H9 (cell line): ENCODE results near the gene CCDC63. TPM values are rescaled to one million over a fixed set of nuclear protein-coding genes. Genes with fewer than 3 reads are reported as not detected.

ENCODE experiments used
- DNase-seq: peaks from one replicate; pipeline ENCODE4 v3.0.0-alpha.2; 2017
- H2AFZ ChIP-seq: one replicate; pipeline ENCODE4 v1.6.1; 2013; ENCODE audit warnings: mild to moderate bottlenecking, low read length, control low read depth, moderate library complexity
- H2AK5ac ChIP-seq: 2 replicates; pipeline ENCODE4 v1.6.1; 2013; ENCODE audit warnings: low read length, control low read depth, mixed read lengths; ENCODE audit not compliant: insufficient read length
- H2BK120ac ChIP-seq: one replicate; pipeline ENCODE4 v1.6.1; 2013; ENCODE audit warnings: low read depth, mild to moderate bottlenecking, low read length, control low read depth, inconsistent platforms; ENCODE audit not compliant: poor library complexity, severe bottlenecking
- H2BK12ac ChIP-seq: 2 replicates; pipeline ENCODE4 v1.6.1; 2013; ENCODE audit warnings: low read length, control low read depth, mixed read lengths, low read depth; ENCODE audit not compliant: insufficient read length
- H2BK15ac ChIP-seq: 2 replicates; pipeline ENCODE4 v1.6.1; 2013; ENCODE audit warnings: low read depth, low read length, control low read depth
- H2BK20ac ChIP-seq: one replicate; pipeline ENCODE4 v1.6.1; 2013; ENCODE audit warnings: low read depth, mild to moderate bottlenecking, low read length, control low read depth, inconsistent platforms; ENCODE audit not compliant: poor library complexity, severe bottlenecking
- H2BK5ac ChIP-seq: 2 replicates; pipeline ENCODE4 v1.6.1; 2013; ENCODE audit warnings: low read length, control low read depth, mixed read lengths; ENCODE audit not compliant: insufficient read length
- H3K14ac ChIP-seq: 2 replicates; pipeline ENCODE4 v1.6.1; 2013; ENCODE audit warnings: low read length, control low read depth; ENCODE audit not compliant: insufficient read depth
- H3K18ac ChIP-seq: 2 replicates; pipeline ENCODE4 v1.6.1; 2013; ENCODE audit warnings: low read depth, mild to moderate bottlenecking, mixed read lengths, low read length, control low read depth; ENCODE audit not compliant: insufficient read length
- H3K23ac ChIP-seq: 2 replicates; pipeline ENCODE4 v1.6.1; 2013; ENCODE audit warnings: low read length, control low read depth, mixed read lengths, low read depth; ENCODE audit not compliant: insufficient read length
- H3K23me2 ChIP-seq: 2 replicates; pipeline ENCODE4 v1.6.1; 2013; ENCODE audit warnings: low read depth, mild to moderate bottlenecking, mixed read lengths, low read length, control low read depth; ENCODE audit not compliant: insufficient read length, poor library complexity, severe bottlenecking
- H3K27ac ChIP-seq: 2 replicates; pipeline ENCODE4 v1.5.1; 2013; ENCODE audit warnings: low read length, control low read depth, mixed read lengths, low read depth; ENCODE audit not compliant: insufficient read length
- H3K27me3 ChIP-seq: 2 replicates; pipeline ENCODE4 v1.6.1; 2013; ENCODE audit warnings: low read length, control low read depth, inconsistent platforms; ENCODE audit not compliant: insufficient read depth
- H3K4ac ChIP-seq: 2 replicates; pipeline ENCODE4 v1.6.1; 2013; ENCODE audit warnings: low read depth, mild to moderate bottlenecking, control low read depth, inconsistent platforms, low read length, moderate library complexity
- H3K4me1 ChIP-seq: 2 replicates; pipeline ENCODE4 v1.6.1; 2013; ENCODE audit warnings: low read length, control low read depth, inconsistent platforms; ENCODE audit not compliant: insufficient read depth
- H3K4me2 ChIP-seq: 2 replicates; pipeline ENCODE4 v1.6.1; 2013; ENCODE audit warnings: low read length, control low read depth, mixed read lengths; ENCODE audit not compliant: insufficient read length, insufficient read depth
- H3K56ac ChIP-seq: 2 replicates; pipeline ENCODE4 v1.6.1; 2013; ENCODE audit warnings: low read depth, mild to moderate bottlenecking, mixed read lengths, low read length, control low read depth; ENCODE audit not compliant: insufficient read length
- H3K79me1 ChIP-seq: 2 replicates; pipeline ENCODE4 v1.6.1; 2013; ENCODE audit warnings: low read depth, mild to moderate bottlenecking, moderate library complexity, low read length, control low read depth, inconsistent platforms; ENCODE audit not compliant: insufficient read depth, poor library complexity, severe bottlenecking
- H3K79me2 ChIP-seq: 2 replicates; pipeline ENCODE4 v1.6.1; 2013; ENCODE audit warnings: low read length, control low read depth, inconsistent platforms; ENCODE audit not compliant: insufficient read depth
- H3K9ac ChIP-seq: 2 replicates; pipeline ENCODE4 v1.6.1; 2013; ENCODE audit warnings: low read length, control low read depth, mixed read lengths; ENCODE audit not compliant: insufficient read length; ENCODE audit errors: extremely low read depth
- H3K9me3 ChIP-seq: one replicate; pipeline ENCODE4 v1.6.1; 2013; ENCODE audit warnings: low read depth, low read length, inconsistent platforms; ENCODE audit not compliant: control insufficient read depth
- H3T11ph ChIP-seq: one replicate; pipeline ENCODE4 v1.6.1; 2013; ENCODE audit warnings: mild to moderate bottlenecking, low read length, control low read depth, inconsistent platforms
- H4K20me1 ChIP-seq: one replicate; pipeline ENCODE4 v1.6.1; 2013; ENCODE audit not compliant: control insufficient read depth, insufficient read length, insufficient read depth
- H4K5ac ChIP-seq: 2 replicates; pipeline ENCODE4 v1.6.1; 2013; ENCODE audit warnings: low read depth, mild to moderate bottlenecking, mixed read lengths, low read length, control low read depth; ENCODE audit not compliant: insufficient read length
- H4K8ac ChIP-seq: replicated peaks from 2 replicates; pipeline ENCODE4 v1.6.1; 2013; ENCODE audit warnings: low read length, control low read depth, mixed read lengths, low read depth; ENCODE audit not compliant: insufficient read length
- H4K91ac ChIP-seq: 2 replicates; pipeline ENCODE4 v1.6.1; 2013; ENCODE audit warnings: low read depth, mild to moderate bottlenecking, moderate library complexity, mixed read lengths, low read length, control low read depth; ENCODE audit not compliant: insufficient read length
- H3K27ac Mint-ChIP-seq, 3 experiments: 2 replicates in 2 of 3; 3 replicates in 1 of 3; pipeline ENCODE4 v1.8.0; 2020 to 2021; ENCODE audit warnings: mixed read lengths in 3 of 3, mild to moderate bottlenecking in 1 of 3, moderate library complexity in 1 of 3
- H3K27me3 Mint-ChIP-seq: 2 replicates; pipeline ENCODE4 v1.8.0; 2021; ENCODE audit warnings: low read depth, mild to moderate bottlenecking, moderate library complexity, mixed read lengths
- H3K36me3 Mint-ChIP-seq, 3 experiments: 2 replicates in 2 of 3; 3 replicates in 1 of 3; pipeline ENCODE4 v1.8.0; 2020 to 2021; ENCODE audit warnings: low read depth in 3 of 3, mixed read lengths in 3 of 3; ENCODE audit not compliant: insufficient read depth in 1 of 3
- H3K4me1 Mint-ChIP-seq, 2 experiments: 2 replicates each; pipeline ENCODE4 v1.8.0; 2020; ENCODE audit warnings: mixed read lengths in 2 of 2
- H3K4me3 Mint-ChIP-seq, 2 experiments: 2 replicates in 1 of 2; 3 replicates in 1 of 2; pipeline ENCODE4 v1.8.0; 2020 to 2021; ENCODE audit warnings: mild to moderate bottlenecking in 2 of 2, mixed read lengths in 2 of 2, moderate library complexity in 1 of 2
- H3K9me3 Mint-ChIP-seq, 2 experiments: 2 replicates in 1 of 2; 3 replicates in 1 of 2; pipeline ENCODE4 v1.8.0; 2020; ENCODE audit warnings: mild to moderate bottlenecking in 2 of 2, mixed read lengths in 2 of 2, moderate library complexity in 1 of 2
- WGBS: extraction: QIAGEN DNeasy Blood & Tissue Kit; methylation state at CpG from one replicate; pipeline ENCODE4 v1.1.7; 2013; ENCODE audit warnings: missing lambda C conversion rate, low lambda C conversion rate, mixed read lengths; ENCODE audit not compliant: insufficient read length; ENCODE audit errors: extremely low coverage; 5-methylcytosine and 5-hydroxymethylcytosine counted together
- total RNA-seq: library from RNA; stranded (reverse); gene quantifications from 2 replicates; pipeline ENCODE4 v1.2.1, GENCODE V29; 2021
- TF ChIP-seq, protein P1 (sequence below): fragments of 200-600 bp; sonication (generic); conservative IDR thresholded peaks from 3 replicates; pipeline ENCODE4 v1.8.0; 2021; ENCODE audit warnings: antibody characterized with exemption, mild to moderate bottlenecking

Gene CCDC63
- total RNA-seq, 1 experiment from 2014 or later: 0.77 TPM

DNA sequence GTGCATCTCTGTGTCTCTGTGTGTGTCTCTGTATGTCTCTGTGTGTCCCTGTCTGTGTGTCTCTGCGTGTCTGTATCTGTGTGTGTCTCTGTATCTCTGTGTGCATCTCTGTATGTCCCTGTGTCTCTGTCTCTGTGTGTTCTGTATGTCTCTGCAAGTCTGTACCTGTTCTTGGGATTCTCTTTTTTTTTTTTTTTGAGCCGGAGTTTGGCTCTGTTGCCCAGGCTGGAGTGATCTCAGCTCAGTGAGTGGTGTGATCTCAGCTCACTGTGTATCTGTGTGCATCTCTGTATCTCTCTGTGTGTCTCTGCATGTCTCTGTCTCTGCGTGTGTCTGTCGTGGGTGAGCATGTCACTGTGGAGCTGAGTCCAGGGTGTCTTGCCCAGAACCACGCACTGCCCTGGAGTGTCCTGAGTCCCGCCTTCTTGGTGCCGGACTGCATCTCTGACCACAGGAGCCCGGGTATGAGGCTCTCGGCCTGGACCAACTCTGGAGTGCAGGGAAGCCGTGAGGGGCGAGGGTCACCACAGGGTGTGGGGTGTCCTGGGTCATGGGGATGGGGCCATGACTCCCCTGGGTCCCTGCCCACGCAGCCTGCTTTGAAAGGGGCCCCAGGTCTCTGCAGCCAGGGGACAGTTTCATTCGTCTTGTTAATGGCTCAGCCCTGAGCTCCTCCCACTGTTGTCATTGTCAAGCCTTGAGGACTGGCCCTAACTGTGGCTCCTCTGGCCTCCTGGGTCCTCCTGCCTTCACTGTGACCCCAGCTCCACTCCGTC lies 61.8 kb downstream of the CCDC63 start:
- H2BK120ac ChIP-seq: no peak overlapping the region
- no peak overlapping the region for H3K27ac ChIP-seq
- Mint-ChIP-seq H3K4me3 (no peak overlapping the region), H3K27me3 (peaks cover 11% of the 10 kb centered on the region), H3K9me3 (0 out of 5 replicates have a peak, but pooled peaks cover 0 to 2% of the 10 kb centered on the region in 2 experiments), H3K4me1 (peaks cover 6 to 9% of the 10 kb centered on the region in 2 experiments), H3K27ac (no peak overlapping the region), H3K36me3 (no peaks in the 10 kb centered on the region)
- no peak overlapping the region for H2AK5ac ChIP-seq
- no peak overlapping the region for H3K18ac ChIP-seq
- no peaks in the 10 kb centered on the region for H3K79me2 ChIP-seq
- H2BK5ac ChIP-seq: no peak overlapping the region
- no peak overlapping the region for H3T11ph ChIP-seq
- peak overlapping the region; percentile 34; the same call in 1 of the 2 replicates for H3K14ac ChIP-seq
- H3K56ac ChIP-seq: no peak overlapping the region
- no peak overlapping the region for H3K9ac ChIP-seq
- H4K5ac ChIP-seq: no peak overlapping the region
- no peaks in the 10 kb centered on the region for H3K9me3 ChIP-seq
- H3K4ac ChIP-seq: no peak overlapping the region
- no peak overlapping the region for H2BK12ac ChIP-seq
- no peaks in the 10 kb centered on the region for H3K23me2 ChIP-seq
- WGBS: no CpG with 5 or more reads among the region's 14 CpGs
- TF ChIP-seq, protein P1, sequence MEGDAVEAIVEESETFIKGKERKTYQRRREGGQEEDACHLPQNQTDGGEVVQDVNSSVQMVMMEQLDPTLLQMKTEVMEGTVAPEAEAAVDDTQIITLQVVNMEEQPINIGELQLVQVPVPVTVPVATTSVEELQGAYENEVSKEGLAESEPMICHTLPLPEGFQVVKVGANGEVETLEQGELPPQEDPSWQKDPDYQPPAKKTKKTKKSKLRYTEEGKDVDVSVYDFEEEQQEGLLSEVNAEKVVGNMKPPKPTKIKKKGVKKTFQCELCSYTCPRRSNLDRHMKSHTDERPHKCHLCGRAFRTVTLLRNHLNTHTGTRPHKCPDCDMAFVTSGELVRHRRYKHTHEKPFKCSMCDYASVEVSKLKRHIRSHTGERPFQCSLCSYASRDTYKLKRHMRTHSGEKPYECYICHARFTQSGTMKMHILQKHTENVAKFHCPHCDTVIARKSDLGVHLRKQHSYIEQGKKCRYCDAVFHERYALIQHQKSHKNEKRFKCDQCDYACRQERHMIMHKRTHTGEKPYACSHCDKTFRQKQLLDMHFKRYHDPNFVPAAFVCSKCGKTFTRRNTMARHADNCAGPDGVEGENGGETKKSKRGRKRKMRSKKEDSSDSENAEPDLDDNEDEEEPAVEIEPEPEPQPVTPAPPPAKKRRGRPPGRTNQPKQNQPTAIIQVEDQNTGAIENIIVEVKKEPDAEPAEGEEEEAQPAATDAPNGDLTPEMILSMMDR: no peak
- no peak overlapping the region for H3K23ac ChIP-seq
- no peak overlapping the region for H4K91ac ChIP-seq
- H4K8ac ChIP-seq: no peak overlapping the region
- no peaks in the 10 kb centered on the region for H3K4me1 ChIP-seq
- no peaks in the 10 kb centered on the region for H4K20me1 ChIP-seq
- no peak for DNase-seq
- no peak overlapping the region for H2BK15ac ChIP-seq
- no peak overlapping the region for H3K4me2 ChIP-seq
- H2BK20ac ChIP-seq: no peak overlapping the region
- no peak overlapping the region for H2AFZ ChIP-seq
- no peaks in the 10 kb centered on the region for H3K27me3 ChIP-seq
- no peaks in the 10 kb centered on the region for H3K79me1 ChIP-seq
